Peyer's patch (tissue), 4 donors: ENCODE results near the gene TBRG1. TPM values are rescaled to one million over a fixed set of nuclear protein-coding genes. Genes with fewer than 3 reads are reported as not detected.

ENCODE experiments used
- DNase-seq, 3 donors: peaks; one replicate each; pipeline ENCODE4 v3.0.0-alpha.2; 2017 to 2019
- H3K27ac ChIP-seq, 4 donors: fragments of 200-600 bp; sonication (generic); one replicate each; pipeline ENCODE4 v1.5.1; 2016 to 2019
- H3K27me3 ChIP-seq, 2 donors: fragments of 200-600 bp; sonication (generic); one replicate each; pipeline ENCODE4 v1.5.1; 2019
- H3K36me3 ChIP-seq, 3 donors: fragments of 200-600 bp; sonication (generic); one replicate each; pipeline ENCODE4 v1.5.1; 2016 to 2019
- H3K4me1 ChIP-seq, 4 donors: fragments of 200-600 bp; sonication (generic); one replicate each; pipeline ENCODE4 v1.5.1; 2016 to 2019
- H3K4me3 ChIP-seq, 4 donors: fragments of 200-600 bp; sonication (generic); 1 replicate in 3 of 4; 2 replicates in 1 of 4; pipeline ENCODE4 v1.5.1; 2016 to 2019; ENCODE audit warnings: mild to moderate bottlenecking in 1 of 4
- H3K9me3 ChIP-seq, 4 donors: fragments of 200-600 bp; sonication (generic); one replicate each; pipeline ENCODE4 v1.5.1; 2016 to 2019; ENCODE audit warnings: mild to moderate bottlenecking in 1 of 4
- CTCF ChIP-seq, 6 experiments: fragments of 450-650 bp in 4 of 6; fragments of 200-600 bp in 2 of 6; sonication (generic) in 1 of 6; IDR thresholded peaks; one replicate each; pipeline ENCODE4 v1.5.1; 2017 to 2019; ENCODE audit warnings: antibody characterized with exemption in 6 of 6, mild to moderate bottlenecking in 3 of 6, moderate library complexity in 1 of 6
- POLR2A ChIP-seq, 2 donors: fragments of 450-650 bp; IDR thresholded peaks; one replicate each; pipeline ENCODE4 v1.5.1; 2017; ENCODE audit warnings: antibody characterized with exemption in 2 of 2, mild to moderate bottlenecking in 2 of 2, moderate library complexity in 2 of 2
- total RNA-seq, 4 donors: library from RNA; depleted of rRNA; stranded (reverse); fragments of >200 nt; gene quantifications; one replicate each; pipeline ENCODE4 v1.1.0, GENCODE V29; 2016

TBRG1 gene
- total RNA-seq, 4 donors from 2014 or later: 35.9 to 79.2 (median 55.7) TPM

- Histone ChIP-seq H3K9me3 (no peaks in the 10 kb centered on the region), H3K27me3 (no peaks in the 10 kb centered on the region), H3K4me3 (peak overlapping the region in 2 of 4 donors; percentile 76 to 83), H3K27ac (peak overlapping the region in 1 of 4 donors; percentile 90), H3K36me3 (peaks cover 0 to 34% (median 0%) of the 10 kb centered on the region in 3 donors), H3K4me1 (peaks cover 0 to 24% (median 2%) of the 10 kb centered on the region in 4 donors)
- TF ChIP-seq POLR2A (IDR thresholded peaks at IDR 0.05): no peak
- TF ChIP-seq CTCF (IDR thresholded peaks at IDR 0.05): no peak
- DNase-seq: no peak
These were observed 1.3 kb downstream of the TBRG1 start for GRCh38 chr11:124623861-124624525.

GRCh38 chr11:124625504-124626168 lies 3.0 kb downstream of the TBRG1 start:
- Histone ChIP-seq H3K9me3 (no peaks in the 10 kb centered on the region), H3K36me3 (peaks cover 0 to 47% (median 0%) of the 10 kb centered on the region in 3 donors), H3K4me3 (no peak overlapping the region), H3K4me1 (peaks cover 0 to 19% (median 2%) of the 10 kb centered on the region in 4 donors), H3K27me3 (no peaks in the 10 kb centered on the region), H3K27ac (no peak overlapping the region)
- no peak for DNase-seq
- no peak for TF ChIP-seq POLR2A (IDR thresholded peaks at IDR 0.05)
- no peak for TF ChIP-seq CTCF (IDR thresholded peaks at IDR 0.05)

- H3K4me1 ChIP-seq: peaks cover 0 to 19% (median 2%) of the 10 kb centered on the region in 4 donors
- H3K9me3 ChIP-seq: no peaks in the 10 kb centered on the region
- no peak overlapping the region for H3K4me3 ChIP-seq
- no peak overlapping the region for H3K27ac ChIP-seq
- TF ChIP-seq CTCF (IDR thresholded peaks at IDR 0.05): no peak
- TF ChIP-seq POLR2A (IDR thresholded peaks at IDR 0.05): no peak
- peaks cover 0 to 66% (median 0%) of the 10 kb centered on the region in 3 donors for H3K36me3 ChIP-seq
- no peak for DNase-seq
- no peaks in the 10 kb centered on the region for H3K27me3 ChIP-seq
These were observed 4.9 kb downstream of the TBRG1 start for GRCh38 chr11:124627546-124627945.

GRCh38 chr11:124629961-124630360 lies 7.3 kb downstream of the TBRG1 start:
- Histone ChIP-seq H3K27ac (no peak overlapping the region), H3K9me3 (no peaks in the 10 kb centered on the region), H3K36me3 (peaks cover 0 to 89% (median 0%) of the 10 kb centered on the region in 3 donors), H3K4me3 (no peak overlapping the region), H3K27me3 (no peaks in the 10 kb centered on the region), H3K4me1 (peaks cover 0 to 3% (median 0%) of the 10 kb centered on the region in 4 donors)
- TF ChIP-seq POLR2A (IDR thresholded peaks at IDR 0.05) (no peak), CTCF (IDR thresholded peaks at IDR 0.05) (no peak)
- no peak for DNase-seq

GRCh38 chr11:124633355-124633754 lies 10.7 kb downstream of the TBRG1 start:
- Histone ChIP-seq H3K36me3 (peaks cover 0 to 94% (median 0%) of the 10 kb centered on the region in 3 donors), H3K9me3 (no peaks in the 10 kb centered on the region), H3K27me3 (no peaks in the 10 kb centered on the region), H3K4me1 (no peaks in the 10 kb centered on the region), H3K27ac (no peak overlapping the region), H3K4me3 (no peak overlapping the region)
- DNase-seq: no peak
- TF ChIP-seq POLR2A (IDR thresholded peaks at IDR 0.05) (no peak), CTCF (IDR thresholded peaks at IDR 0.05) (peak in 2 of 6 experiments; percentile 6 to 20)
